HepG2 (cell line): Measurements from ENCODE around the gene MRLN. TPM values are rescaled to one million over a fixed set of nuclear protein-coding genes. Genes with fewer than 3 reads are reported as not detected.
A peak's percentile ranks its signal among the peaks of the same experiment; 100 is the strongest.

Source experiments
- ARID3A ChIP-seq: IDR thresholded peaks from 2 replicates; pipeline ENCODE4 v1.6.1; 2012; ENCODE audit warnings: low read depth, low read length, improper control_type of control experiment
- GATAD1 ChIP-seq: IDR thresholded peaks from 2 replicates; pipeline ENCODE4 v1.6.1; 2016; ENCODE audit warnings: missing genetic modification reagents, missing compliant biosample characterization
- GATAD2A ChIP-seq: IDR thresholded peaks from 2 replicates; pipeline ENCODE4 v1.6.1; 2016
- MED1 ChIP-seq: sonication (generic); formaldehyde crosslinking; IDR thresholded peaks from 2 replicates; pipeline ENCODE4 v1.4.0; 2020; ENCODE audit warnings: missing genetic modification reagents
- MZF1 ChIP-seq: sonication (generic); formaldehyde crosslinking; IDR thresholded peaks from 2 replicates; pipeline ENCODE4 v1.8.1; 2023; ENCODE audit warnings: mild to moderate bottlenecking, missing genetic modification reagents, borderline replicate concordance
- NR2F1 ChIP-seq, 2 experiments: fragments of 450-650 bp in 1 of 2; formaldehyde crosslinking in 1 of 2; IDR thresholded peaks; 2 replicates each; pipeline versions ENCODE4 v1.5.0 to v1.6.1; 2016 to 2020; ENCODE audit warnings: mild to moderate bottlenecking in 1 of 2, missing compliant biosample characterization in 1 of 2, missing genetic modification reagents in 1 of 2, moderate library complexity in 1 of 2
- PCBP1 ChIP-seq: fragments of 200-400 bp; formaldehyde crosslinking; IDR thresholded peaks from 2 replicates; pipeline ENCODE4 v1.6.1; 2017; ENCODE audit warnings: mild to moderate bottlenecking, low read depth, low read length, borderline replicate concordance
- SOX6 ChIP-seq, 2 experiments: fragments of 450-650 bp in 1 of 2; sonication (generic) in 1 of 2; formaldehyde crosslinking in 1 of 2; IDR thresholded peaks; 2 replicates each; pipeline versions ENCODE4 v1.4.0 to v1.6.1; 2017 to 2020; ENCODE audit warnings: antibody characterized with exemption in 1 of 2, mild to moderate bottlenecking in 1 of 2, missing genetic modification reagents in 1 of 2
- TEAD2 ChIP-seq: sonication (generic); formaldehyde crosslinking; IDR thresholded peaks from 2 replicates; pipeline ENCODE4 v1.9.0; 2021; ENCODE audit warnings: missing genetic modification reagents
- ZFYVE20 ChIP-seq: sonication (generic); formaldehyde crosslinking; IDR thresholded peaks from 2 replicates; pipeline ENCODE4 v1.8.0; 2023; ENCODE audit warnings: low read depth, mild to moderate bottlenecking, moderate library complexity, missing genetic modification reagents, borderline replicate concordance
- ZIK1 ChIP-seq: sonication (generic); formaldehyde crosslinking; IDR thresholded peaks from 2 replicates; pipeline ENCODE4 v1.5.0; 2020; ENCODE audit warnings: mild to moderate bottlenecking, low read depth, missing genetic modification reagents, borderline replicate concordance
- ZNF10 ChIP-seq: sonication (generic); formaldehyde crosslinking; IDR thresholded peaks from 2 replicates; pipeline ENCODE4 v1.4.0; 2020; ENCODE audit warnings: mild to moderate bottlenecking, low read depth, missing genetic modification reagents, borderline replicate concordance
- ZNF354B ChIP-seq: sonication (generic); formaldehyde crosslinking; IDR thresholded peaks from 2 replicates; pipeline ENCODE4 v1.8.0; 2022; ENCODE audit warnings: mild to moderate bottlenecking, missing genetic modification reagents
- ZNF543 ChIP-seq: sonication (generic); formaldehyde crosslinking; IDR thresholded peaks from 2 replicates; pipeline ENCODE4 v1.4.0; 2020; ENCODE audit warnings: mild to moderate bottlenecking, missing genetic modification reagents
- polyA plus RNA-seq, 8 experiments: library from polyadenylated mRNA; depleted of rRNA in 3 of 8; stranded (reverse) in 7 of 8; unstranded in 1 of 8; fragments of >200 nt; fragmentation: Illumina TruSeq in 4 of 8; extraction: Trizol in 4 of 8; gene quantifications; 2 replicates each; pipeline versions ENCODE4 v1.2.1 to v1.2.3, GENCODE V29; 2011 to 2016; ENCODE audit warnings: low read depth in 4 of 8, missing spikeins in 1 of 8, mixed read lengths in 1 of 8; ENCODE audit not compliant: insufficient read depth in 1 of 8
- total RNA-seq, 5 experiments: library from RNA; depleted of rRNA; stranded (reverse); fragments of >200 nt; fragmentation: Illumina TruSeq; extraction: Trizol; gene quantifications; 2 replicates each; pipeline ENCODE4 v1.2.3, GENCODE V29; 2016; ENCODE audit warnings: low read depth in 1 of 5
- TF ChIP-seq, protein P1 (sequence below): sonication (generic); formaldehyde crosslinking; IDR thresholded peaks from 2 replicates; pipeline ENCODE4 v1.5.1; 2020; ENCODE audit warnings: missing genetic modification reagents, mild to moderate bottlenecking, borderline replicate concordance
- TF ChIP-seq, protein P2 (sequence below): sonication (generic); formaldehyde crosslinking; IDR thresholded peaks from 2 replicates; pipeline ENCODE4 v1.8.1; 2022; ENCODE audit warnings: low read depth, mild to moderate bottlenecking, missing genetic modification reagents
- TF ChIP-seq, protein P3 (sequence below): IDR thresholded peaks from 2 replicates; pipeline ENCODE4 v1.6.1; 2016; ENCODE audit warnings: low read depth, missing genetic modification reagents, missing compliant biosample characterization

Gene MRLN
- total and polyA plus RNA-seq, 2 of the 13 experiments (the other 11 are each of a cell fraction or from before 2014, with no cell fraction given) = not detected

DNA sequence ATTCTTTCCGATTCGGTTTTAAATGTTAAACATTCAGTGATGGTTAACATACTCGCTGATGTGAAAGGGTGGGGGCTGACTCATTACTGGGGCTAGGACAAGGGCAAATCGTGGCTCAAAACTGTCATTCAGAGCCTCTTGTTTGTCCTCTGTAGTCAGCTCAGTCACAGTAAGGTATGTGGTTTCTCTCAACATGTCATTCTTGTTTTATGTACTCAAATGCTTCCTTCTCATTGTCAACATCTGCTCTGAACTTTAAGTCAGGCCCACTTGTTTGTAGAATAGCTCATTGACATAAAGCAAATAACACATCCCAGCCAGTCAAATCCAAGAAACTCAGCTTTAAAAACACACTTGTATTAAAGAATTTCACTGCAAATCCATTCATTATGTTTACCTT, 50.9 kb downstream of the MRLN start (continued):
- TF ChIP-seq, protein P1, sequence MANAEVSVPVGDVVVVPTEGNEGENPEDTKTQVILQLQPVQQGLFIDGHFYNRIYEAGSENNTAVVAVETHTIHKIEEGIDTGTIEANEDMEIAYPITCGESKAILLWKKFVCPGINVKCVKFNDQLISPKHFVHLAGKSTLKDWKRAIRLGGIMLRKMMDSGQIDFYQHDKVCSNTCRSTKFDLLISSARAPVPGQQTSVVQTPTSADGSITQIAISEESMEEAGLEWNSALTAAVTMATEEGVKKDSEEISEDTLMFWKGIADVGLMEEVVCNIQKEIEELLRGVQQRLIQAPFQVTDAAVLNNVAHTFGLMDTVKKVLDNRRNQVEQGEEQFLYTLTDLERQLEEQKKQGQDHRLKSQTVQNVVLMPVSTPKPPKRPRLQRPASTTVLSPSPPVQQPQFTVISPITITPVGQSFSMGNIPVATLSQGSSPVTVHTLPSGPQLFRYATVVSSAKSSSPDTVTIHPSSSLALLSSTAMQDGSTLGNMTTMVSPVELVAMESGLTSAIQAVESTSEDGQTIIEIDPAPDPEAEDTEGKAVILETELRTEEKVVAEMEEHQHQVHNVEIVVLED (CRISPR knock-in tag) = no peak
- TF ChIP-seq ZNF354B (CRISPR knock-in tag) (no peak), SOX6 (IDR thresholded peaks at IDR 0.05) (no peak), SOX6 (CRISPR knock-in tag; IDR thresholded peaks at IDR 0.05) (peak; percentile 82), MZF1 (CRISPR knock-in tag) (no peak), ZNF10 (CRISPR knock-in tag) (no peak), PCBP1 (no peak), ZFYVE20 (CRISPR knock-in tag) (no peak), NR2F1 (CRISPR knock-in tag; IDR thresholded peaks at IDR 0.05) (peak in 1 of 2 experiments; percentile 58; a peak in 2 of 4 replicates), TEAD2 (CRISPR knock-in tag) (no peak), ZNF543 (CRISPR knock-in tag) (no peak), ZIK1 (CRISPR knock-in tag) (no peak), GATAD1 (CRISPR knock-in tag) (no peak), GATAD2A (CRISPR knock-in tag) (peak; percentile 76), MED1 (CRISPR knock-in tag) (peak; percentile 48; the same call in 1 of the 2 replicates), ARID3A (peak; percentile 49; the same call in 1 of the 2 replicates)
- TF ChIP-seq, protein P2, sequence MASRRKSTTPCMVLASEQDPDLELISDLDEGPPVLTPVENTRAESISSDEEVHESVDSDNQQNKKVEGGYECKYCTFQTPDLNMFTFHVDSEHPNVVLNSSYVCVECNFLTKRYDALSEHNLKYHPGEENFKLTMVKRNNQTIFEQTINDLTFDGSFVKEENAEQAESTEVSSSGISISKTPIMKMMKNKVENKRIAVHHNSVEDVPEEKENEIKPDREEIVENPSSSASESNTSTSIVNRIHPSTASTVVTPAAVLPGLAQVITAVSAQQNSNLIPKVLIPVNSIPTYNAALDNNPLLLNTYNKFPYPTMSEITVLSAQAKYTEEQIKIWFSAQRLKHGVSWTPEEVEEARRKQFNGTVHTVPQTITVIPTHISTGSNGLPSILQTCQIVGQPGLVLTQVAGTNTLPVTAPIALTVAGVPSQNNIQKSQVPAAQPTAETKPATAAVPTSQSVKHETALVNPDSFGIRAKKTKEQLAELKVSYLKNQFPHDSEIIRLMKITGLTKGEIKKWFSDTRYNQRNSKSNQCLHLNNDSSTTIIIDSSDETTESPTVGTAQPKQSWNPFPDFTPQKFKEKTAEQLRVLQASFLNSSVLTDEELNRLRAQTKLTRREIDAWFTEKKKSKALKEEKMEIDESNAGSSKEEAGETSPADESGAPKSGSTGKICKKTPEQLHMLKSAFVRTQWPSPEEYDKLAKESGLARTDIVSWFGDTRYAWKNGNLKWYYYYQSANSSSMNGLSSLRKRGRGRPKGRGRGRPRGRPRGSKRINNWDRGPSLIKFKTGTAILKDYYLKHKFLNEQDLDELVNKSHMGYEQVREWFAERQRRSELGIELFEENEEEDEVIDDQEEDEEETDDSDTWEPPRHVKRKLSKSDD (CRISPR knock-in tag) = no peak
- TF ChIP-seq, protein P3, sequence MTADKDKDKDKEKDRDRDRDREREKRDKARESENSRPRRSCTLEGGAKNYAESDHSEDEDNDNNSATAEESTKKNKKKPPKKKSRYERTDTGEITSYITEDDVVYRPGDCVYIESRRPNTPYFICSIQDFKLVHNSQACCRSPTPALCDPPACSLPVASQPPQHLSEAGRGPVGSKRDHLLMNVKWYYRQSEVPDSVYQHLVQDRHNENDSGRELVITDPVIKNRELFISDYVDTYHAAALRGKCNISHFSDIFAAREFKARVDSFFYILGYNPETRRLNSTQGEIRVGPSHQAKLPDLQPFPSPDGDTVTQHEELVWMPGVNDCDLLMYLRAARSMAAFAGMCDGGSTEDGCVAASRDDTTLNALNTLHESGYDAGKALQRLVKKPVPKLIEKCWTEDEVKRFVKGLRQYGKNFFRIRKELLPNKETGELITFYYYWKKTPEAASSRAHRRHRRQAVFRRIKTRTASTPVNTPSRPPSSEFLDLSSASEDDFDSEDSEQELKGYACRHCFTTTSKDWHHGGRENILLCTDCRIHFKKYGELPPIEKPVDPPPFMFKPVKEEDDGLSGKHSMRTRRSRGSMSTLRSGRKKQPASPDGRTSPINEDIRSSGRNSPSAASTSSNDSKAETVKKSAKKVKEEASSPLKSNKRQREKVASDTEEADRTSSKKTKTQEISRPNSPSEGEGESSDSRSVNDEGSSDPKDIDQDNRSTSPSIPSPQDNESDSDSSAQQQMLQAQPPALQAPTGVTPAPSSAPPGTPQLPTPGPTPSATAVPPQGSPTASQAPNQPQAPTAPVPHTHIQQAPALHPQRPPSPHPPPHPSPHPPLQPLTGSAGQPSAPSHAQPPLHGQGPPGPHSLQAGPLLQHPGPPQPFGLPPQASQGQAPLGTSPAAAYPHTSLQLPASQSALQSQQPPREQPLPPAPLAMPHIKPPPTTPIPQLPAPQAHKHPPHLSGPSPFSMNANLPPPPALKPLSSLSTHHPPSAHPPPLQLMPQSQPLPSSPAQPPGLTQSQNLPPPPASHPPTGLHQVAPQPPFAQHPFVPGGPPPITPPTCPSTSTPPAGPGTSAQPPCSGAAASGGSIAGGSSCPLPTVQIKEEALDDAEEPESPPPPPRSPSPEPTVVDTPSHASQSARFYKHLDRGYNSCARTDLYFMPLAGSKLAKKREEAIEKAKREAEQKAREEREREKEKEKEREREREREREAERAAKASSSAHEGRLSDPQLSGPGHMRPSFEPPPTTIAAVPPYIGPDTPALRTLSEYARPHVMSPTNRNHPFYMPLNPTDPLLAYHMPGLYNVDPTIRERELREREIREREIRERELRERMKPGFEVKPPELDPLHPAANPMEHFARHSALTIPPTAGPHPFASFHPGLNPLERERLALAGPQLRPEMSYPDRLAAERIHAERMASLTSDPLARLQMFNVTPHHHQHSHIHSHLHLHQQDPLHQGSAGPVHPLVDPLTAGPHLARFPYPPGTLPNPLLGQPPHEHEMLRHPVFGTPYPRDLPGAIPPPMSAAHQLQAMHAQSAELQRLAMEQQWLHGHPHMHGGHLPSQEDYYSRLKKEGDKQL (CRISPR knock-in tag) = 0 out of 2 replicates have a peak, but pooled peaks have one; percentile 30
